ENCODE measurements around the gene MCF2L. TPM values are rescaled to one million over a fixed set of nuclear protein-coding genes. Genes with fewer than 3 reads are reported as not detected.

Gene MCF2L
- polyA plus RNA-seq, 1 donor from 2014 or later: 88.0 TPM

DNA sequence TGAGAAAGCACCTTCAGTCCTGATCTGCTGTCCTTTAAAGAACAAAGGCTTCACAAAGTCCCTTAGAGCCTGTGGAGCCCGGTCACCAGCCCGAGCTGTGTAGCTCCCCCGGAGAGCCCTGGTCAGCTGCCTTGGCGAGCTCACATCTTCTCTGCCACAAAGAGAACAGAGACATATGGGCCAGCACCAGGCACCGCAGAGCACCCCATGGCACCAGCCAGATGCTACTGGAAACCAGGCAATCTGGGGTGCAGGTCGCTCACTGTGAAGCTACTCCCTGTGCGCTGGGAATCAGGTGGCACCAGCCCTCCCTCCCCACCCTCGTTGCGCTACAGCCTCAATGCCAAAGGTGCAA, 92.2 kb downstream of the MCF2L start:
- no peaks in the 10 kb centered on the region for H3K9me2 ChIP-seq (ENCODE audit: insufficient read depth, low read length)
- no peaks in the 10 kb centered on the region for H3K36me3 ChIP-seq (ENCODE audit: insufficient read depth, low read length)
- H4K20me1 ChIP-seq (ENCODE audit: insufficient read depth): no peaks in the 10 kb centered on the region
- H3K9me3 ChIP-seq (ENCODE audit: low read length): no peaks in the 10 kb centered on the region
- no peaks in the 10 kb centered on the region for H3F3A ChIP-seq (ENCODE audit: insufficient read depth, low read length, poor library complexity, severe bottlenecking)
- H3K79me2 ChIP-seq (replicated peaks; ENCODE audit: insufficient read depth, low read length): no peaks in the 10 kb centered on the region
- H2AFZ ChIP-seq (ENCODE audit: low read depth, low read length): no peak overlapping the region
- no peak overlapping the region for H3K9ac ChIP-seq (ENCODE audit: low read length)
- H3K4me2 ChIP-seq (ENCODE audit: low read length): no peak overlapping the region
- no peak overlapping the region for H3K4me3 ChIP-seq (ENCODE audit: low read length)
- no peaks in the 10 kb centered on the region for H3K27me3 ChIP-seq (ENCODE audit: insufficient read depth, low read depth, low read length)
- H3K27ac ChIP-seq (ENCODE audit: low read length): no peak overlapping the region
- TF ChIP-seq, protein P1, sequence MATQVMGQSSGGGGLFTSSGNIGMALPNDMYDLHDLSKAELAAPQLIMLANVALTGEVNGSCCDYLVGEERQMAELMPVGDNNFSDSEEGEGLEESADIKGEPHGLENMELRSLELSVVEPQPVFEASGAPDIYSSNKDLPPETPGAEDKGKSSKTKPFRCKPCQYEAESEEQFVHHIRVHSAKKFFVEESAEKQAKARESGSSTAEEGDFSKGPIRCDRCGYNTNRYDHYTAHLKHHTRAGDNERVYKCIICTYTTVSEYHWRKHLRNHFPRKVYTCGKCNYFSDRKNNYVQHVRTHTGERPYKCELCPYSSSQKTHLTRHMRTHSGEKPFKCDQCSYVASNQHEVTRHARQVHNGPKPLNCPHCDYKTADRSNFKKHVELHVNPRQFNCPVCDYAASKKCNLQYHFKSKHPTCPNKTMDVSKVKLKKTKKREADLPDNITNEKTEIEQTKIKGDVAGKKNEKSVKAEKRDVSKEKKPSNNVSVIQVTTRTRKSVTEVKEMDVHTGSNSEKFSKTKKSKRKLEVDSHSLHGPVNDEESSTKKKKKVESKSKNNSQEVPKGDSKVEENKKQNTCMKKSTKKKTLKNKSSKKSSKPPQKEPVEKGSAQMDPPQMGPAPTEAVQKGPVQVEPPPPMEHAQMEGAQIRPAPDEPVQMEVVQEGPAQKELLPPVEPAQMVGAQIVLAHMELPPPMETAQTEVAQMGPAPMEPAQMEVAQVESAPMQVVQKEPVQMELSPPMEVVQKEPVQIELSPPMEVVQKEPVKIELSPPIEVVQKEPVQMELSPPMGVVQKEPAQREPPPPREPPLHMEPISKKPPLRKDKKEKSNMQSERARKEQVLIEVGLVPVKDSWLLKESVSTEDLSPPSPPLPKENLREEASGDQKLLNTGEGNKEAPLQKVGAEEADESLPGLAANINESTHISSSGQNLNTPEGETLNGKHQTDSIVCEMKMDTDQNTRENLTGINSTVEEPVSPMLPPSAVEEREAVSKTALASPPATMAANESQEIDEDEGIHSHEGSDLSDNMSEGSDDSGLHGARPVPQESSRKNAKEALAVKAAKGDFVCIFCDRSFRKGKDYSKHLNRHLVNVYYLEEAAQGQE (IDR thresholded peaks at IDR 0.05; ENCODE audit: borderline replicate concordance): no peak
- TF ChIP-seq, protein P2, sequence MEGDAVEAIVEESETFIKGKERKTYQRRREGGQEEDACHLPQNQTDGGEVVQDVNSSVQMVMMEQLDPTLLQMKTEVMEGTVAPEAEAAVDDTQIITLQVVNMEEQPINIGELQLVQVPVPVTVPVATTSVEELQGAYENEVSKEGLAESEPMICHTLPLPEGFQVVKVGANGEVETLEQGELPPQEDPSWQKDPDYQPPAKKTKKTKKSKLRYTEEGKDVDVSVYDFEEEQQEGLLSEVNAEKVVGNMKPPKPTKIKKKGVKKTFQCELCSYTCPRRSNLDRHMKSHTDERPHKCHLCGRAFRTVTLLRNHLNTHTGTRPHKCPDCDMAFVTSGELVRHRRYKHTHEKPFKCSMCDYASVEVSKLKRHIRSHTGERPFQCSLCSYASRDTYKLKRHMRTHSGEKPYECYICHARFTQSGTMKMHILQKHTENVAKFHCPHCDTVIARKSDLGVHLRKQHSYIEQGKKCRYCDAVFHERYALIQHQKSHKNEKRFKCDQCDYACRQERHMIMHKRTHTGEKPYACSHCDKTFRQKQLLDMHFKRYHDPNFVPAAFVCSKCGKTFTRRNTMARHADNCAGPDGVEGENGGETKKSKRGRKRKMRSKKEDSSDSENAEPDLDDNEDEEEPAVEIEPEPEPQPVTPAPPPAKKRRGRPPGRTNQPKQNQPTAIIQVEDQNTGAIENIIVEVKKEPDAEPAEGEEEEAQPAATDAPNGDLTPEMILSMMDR (IDR thresholded peaks at IDR 0.05; ENCODE audit: poor library complexity, severe bottlenecking): no peak
- TF ChIP-seq POLR2AphosphoS5 (IDR thresholded peaks at IDR 0.05): no peak

DNA sequence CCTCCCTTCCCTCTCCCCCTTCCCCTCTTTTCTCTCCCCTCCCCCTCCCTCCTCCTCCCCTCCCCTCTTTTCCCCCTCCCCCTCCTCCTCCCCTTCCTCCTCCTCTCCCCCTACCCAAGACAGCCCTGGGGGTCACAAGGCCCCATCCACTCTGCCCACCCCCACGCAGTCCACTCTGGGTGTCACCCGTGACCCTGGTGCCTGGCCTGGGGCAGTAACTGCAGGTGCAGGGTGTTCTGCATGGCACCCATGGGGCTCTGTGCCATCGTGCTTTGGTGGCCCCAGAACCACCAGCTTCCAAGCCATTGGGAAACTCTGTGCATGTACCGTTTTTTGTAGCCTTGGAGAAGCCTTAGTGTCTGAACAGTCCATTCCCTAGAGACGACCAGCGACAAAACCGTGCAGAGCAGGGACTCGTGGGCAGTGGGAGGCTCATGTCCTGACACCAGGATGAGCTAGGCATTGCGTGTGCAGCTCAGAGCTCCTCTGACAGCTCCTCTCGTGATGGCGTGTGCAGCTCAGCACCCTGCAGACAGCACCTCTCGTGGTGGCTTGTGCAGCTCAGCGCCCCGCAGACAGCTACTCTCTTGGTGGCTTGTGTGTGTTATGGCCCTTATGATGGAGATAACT, 92.9 kb downstream of the MCF2L start:
- Histone ChIP-seq H3F3A (ENCODE audit: insufficient read depth, low read length, poor library complexity, severe bottlenecking) (no peaks in the 10 kb centered on the region), H3K4me2 (ENCODE audit: low read length) (no peak overlapping the region), H3K9ac (ENCODE audit: low read length) (no peak overlapping the region), H3K79me2 (replicated peaks; ENCODE audit: insufficient read depth, low read length) (no peaks in the 10 kb centered on the region), H3K27ac (ENCODE audit: low read length) (no peak overlapping the region), H3K9me3 (ENCODE audit: low read length) (no peaks in the 10 kb centered on the region), H2AFZ (ENCODE audit: low read depth, low read length) (no peak overlapping the region), H3K27me3 (ENCODE audit: insufficient read depth, low read depth, low read length) (no peaks in the 10 kb centered on the region), H3K9me2 (ENCODE audit: insufficient read depth, low read length) (no peaks in the 10 kb centered on the region), H3K36me3 (ENCODE audit: insufficient read depth, low read length) (no peaks in the 10 kb centered on the region), H4K20me1 (ENCODE audit: insufficient read depth) (no peaks in the 10 kb centered on the region), H3K4me3 (ENCODE audit: low read length) (no peak overlapping the region)
- TF ChIP-seq EP300 (conservative IDR thresholded peaks at IDR 0.05; ENCODE audit: poor library complexity, severe bottlenecking) (no peak), POLR2AphosphoS5 (IDR thresholded peaks at IDR 0.05) (no peak), RAD21 (conservative IDR thresholded peaks at IDR 0.05) (no peak), TAF1 (IDR thresholded peaks at IDR 0.05; ENCODE audit: low read depth) (no peak), SMC3 (conservative IDR thresholded peaks at IDR 0.05; ENCODE audit: poor library complexity) (no peak), EZH2 (IDR thresholded peaks at IDR 0.05; ENCODE audit: borderline replicate concordance, insufficient read depth, low read length, poor library complexity, severe bottlenecking) (no peak)
- TF ChIP-seq, protein P1 (IDR thresholded peaks at IDR 0.05; ENCODE audit: borderline replicate concordance): no peak

Data from neural cell (in vitro differentiated cells).